Liver (tissue), 9 donors: ENCODE data around the gene PGGT1B. TPM values are rescaled to one million over a fixed set of nuclear protein-coding genes. Genes with fewer than 3 reads are reported as not detected.

ENCODE experiments used
- DNase-seq: peaks from one replicate; pipeline ENCODE4 v3.0.0-alpha.2; 2017; ENCODE audit warnings: low spot score
- H3K27ac ChIP-seq, 2 donors: one replicate each; pipeline ENCODE4 v1.7.0; 2013; ENCODE audit warnings: inconsistent platforms in 2 of 2, low read length in 2 of 2, control low read depth in 1 of 2, low read depth in 1 of 2, mild to moderate bottlenecking in 1 of 2
- H3K27me3 ChIP-seq, 4 donors: one replicate each; pipeline versions ENCODE4 v1.6.1 to v1.7.0; 2013; ENCODE audit warnings: low read length in 3 of 4, inconsistent platforms in 1 of 4, mild to moderate bottlenecking in 1 of 4, moderate library complexity in 1 of 4; ENCODE audit not compliant: control insufficient read depth in 4 of 4, insufficient read depth in 4 of 4
- H3K36me3 ChIP-seq, 4 donors: one replicate each; pipeline versions ENCODE4 v1.6.1 to v1.7.0; 2013; ENCODE audit warnings: low read length in 3 of 4, mild to moderate bottlenecking in 3 of 4, low read depth in 1 of 4, moderate library complexity in 1 of 4; ENCODE audit not compliant: control insufficient read depth in 4 of 4, insufficient read depth in 3 of 4
- H3K4me1 ChIP-seq, 4 donors: one replicate each; pipeline versions ENCODE4 v1.6.1 to v1.7.0; 2013; ENCODE audit warnings: low read length in 3 of 4, mild to moderate bottlenecking in 3 of 4, moderate library complexity in 1 of 4; ENCODE audit not compliant: control insufficient read depth in 4 of 4, insufficient read depth in 4 of 4
- H3K4me3 ChIP-seq, 3 donors: one replicate each; pipeline versions ENCODE4 v1.6.1 to v1.7.0; 2013; ENCODE audit warnings: low read length in 3 of 3, control low read depth in 1 of 3, low read depth in 1 of 3, mild to moderate bottlenecking in 1 of 3
- H3K9ac ChIP-seq, 2 donors: one replicate each; pipeline ENCODE4 v1.7.0; 2013; ENCODE audit warnings: low read length in 2 of 2, mild to moderate bottlenecking in 2 of 2, moderate library complexity in 2 of 2, control low read depth in 1 of 2, low read depth in 1 of 2
- H3K9me3 ChIP-seq, 4 donors: one replicate each; pipeline versions ENCODE4 v1.6.1 to v1.7.0; 2013; ENCODE audit warnings: low read length in 3 of 4; ENCODE audit not compliant: control insufficient read depth in 4 of 4
- ATF3 ChIP-seq: IDR thresholded peaks from 2 replicates; pipeline ENCODE4 v1.6.1; 2016; ENCODE audit warnings: antibody characterized with exemption
- EGR1 ChIP-seq, 2 donors: IDR thresholded peaks; 2 replicates each; pipeline ENCODE4 v1.6.1; 2016 to 2018; ENCODE audit warnings: antibody characterized with exemption in 2 of 2, low read depth in 2 of 2
- FOXA1 ChIP-seq: IDR thresholded peaks from 2 replicates; pipeline ENCODE4 v1.6.1; 2016; ENCODE audit warnings: antibody characterized with exemption
- FOXA2 ChIP-seq: IDR thresholded peaks from 2 replicates; pipeline ENCODE4 v1.6.1; 2016; ENCODE audit warnings: antibody characterized with exemption
- GABPA ChIP-seq, 2 donors: IDR thresholded peaks in 1 of 2; conservative IDR thresholded peaks in 1 of 2; 2 replicates each; pipeline ENCODE4 v1.6.1; 2016; ENCODE audit warnings: antibody characterized with exemption in 2 of 2, mild to moderate bottlenecking in 1 of 2, moderate library complexity in 1 of 2
- HNF4G ChIP-seq: IDR thresholded peaks from 2 replicates; pipeline ENCODE4 v1.6.1; 2016; ENCODE audit warnings: antibody characterized with exemption
- JUND ChIP-seq, 2 donors: IDR thresholded peaks; 2 replicates each; pipeline ENCODE4 v1.6.1; 2016; ENCODE audit warnings: antibody characterized with exemption in 2 of 2
- NR2F2 ChIP-seq: IDR thresholded peaks from 2 replicates; pipeline ENCODE4 v1.6.1; 2016; ENCODE audit warnings: antibody characterized with exemption
- RAD21 ChIP-seq, 2 donors: IDR thresholded peaks; 2 replicates each; pipeline ENCODE4 v1.6.1; 2016; ENCODE audit warnings: antibody characterized with exemption in 2 of 2, mild to moderate bottlenecking in 2 of 2
- RXRA ChIP-seq, 2 donors: IDR thresholded peaks; 2 replicates each; pipeline ENCODE4 v1.6.1; 2017 to 2018; ENCODE audit warnings: antibody characterized with exemption in 2 of 2, mild to moderate bottlenecking in 1 of 2
- SP1 ChIP-seq: IDR thresholded peaks from 2 replicates; pipeline ENCODE4 v1.6.1; 2018; ENCODE audit warnings: antibody characterized with exemption, mild to moderate bottlenecking
- TAF1 ChIP-seq: conservative IDR thresholded peaks from 2 replicates; pipeline ENCODE4 v1.6.1; 2016; ENCODE audit warnings: antibody characterized with exemption, mild to moderate bottlenecking
- YY1 ChIP-seq: IDR thresholded peaks from 2 replicates; pipeline ENCODE4 v1.6.1; 2016; ENCODE audit warnings: antibody characterized with exemption, mild to moderate bottlenecking
- ZBTB33 ChIP-seq: IDR thresholded peaks from 2 replicates; pipeline ENCODE4 v1.6.1; 2016; ENCODE audit warnings: antibody characterized with exemption
- WGBS: extraction: QIAGEN DNeasy Blood & Tissue Kit; methylation state at CpG from one replicate; pipeline ENCODE4 v1.1.7; 2013; 5-methylcytosine and 5-hydroxymethylcytosine counted together
- polyA plus RNA-seq, 2 donors: library from polyadenylated mRNA; stranded (reverse) in 1 of 2; unstranded in 1 of 2; fragments of 200-250 nt in 1 of 2; fragments of >200 nt in 1 of 2; fragmentation: Nextera tagmentation in 1 of 2; extraction: Ambion mirVana in 1 of 2; gene quantifications; one replicate each; pipeline versions ENCODE4 v1.2.1 to v1.2.3, GENCODE V29; 2013 to 2015
- total RNA-seq, 2 donors: library from RNA; depleted of rRNA; stranded (reverse); fragments of >200 nt; gene quantifications; one replicate each; pipeline ENCODE4 v1.2.3, GENCODE V29; 2014
- TF ChIP-seq, protein P1 (sequence below): IDR thresholded peaks from 2 replicates; pipeline ENCODE4 v1.6.1; 2016; ENCODE audit warnings: antibody characterized with exemption
- TF ChIP-seq, protein P2 (sequence below): IDR thresholded peaks from 2 replicates; pipeline ENCODE4 v1.6.1; 2016; ENCODE audit warnings: antibody characterized with exemption, mild to moderate bottlenecking
- TF ChIP-seq, protein P3 (sequence below): fragments of 150-350 bp; IDR thresholded peaks from 2 replicates; pipeline ENCODE4 v1.5.1; 2017; ENCODE audit warnings: improper control_type of control experiment, low read depth, low read length; ENCODE audit not compliant: missing input control
- donor health status: healthy.
- donor health status: healthy.
- donor health status: healthy.
- donor health status: healthy.
- donor health status: healthy.

PGGT1B gene
- total RNA-seq (10 to 100 TPM in 1 of 2 donors, 1 to 10 TPM in 1; 6.1 to 15.7 TPM), polyA plus RNA-seq (1 to 10 TPM; 4.9 to 5.1 TPM)

GRCh38 chr5:115262321-115263077 is at the start of gene PGGT1B:
PGGT1B (minus strand) TSS chr5:115262877; CDS start chr5:115262851, 26 bp downstream.
- WGBS = under 1% methylated on average over 50 of the region's 50 CpGs
- no peak for TF ChIP-seq EGR1 (IDR thresholded peaks at IDR 0.05; ENCODE audit: low read depth in 2 of 2)
- TF ChIP-seq FOXA2 = no peak
- TF ChIP-seq, protein P1, sequence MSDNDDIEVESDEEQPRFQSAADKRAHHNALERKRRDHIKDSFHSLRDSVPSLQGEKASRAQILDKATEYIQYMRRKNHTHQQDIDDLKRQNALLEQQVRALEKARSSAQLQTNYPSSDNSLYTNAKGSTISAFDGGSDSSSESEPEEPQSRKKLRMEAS = peak; percentile 60
- TF ChIP-seq, protein P2, sequence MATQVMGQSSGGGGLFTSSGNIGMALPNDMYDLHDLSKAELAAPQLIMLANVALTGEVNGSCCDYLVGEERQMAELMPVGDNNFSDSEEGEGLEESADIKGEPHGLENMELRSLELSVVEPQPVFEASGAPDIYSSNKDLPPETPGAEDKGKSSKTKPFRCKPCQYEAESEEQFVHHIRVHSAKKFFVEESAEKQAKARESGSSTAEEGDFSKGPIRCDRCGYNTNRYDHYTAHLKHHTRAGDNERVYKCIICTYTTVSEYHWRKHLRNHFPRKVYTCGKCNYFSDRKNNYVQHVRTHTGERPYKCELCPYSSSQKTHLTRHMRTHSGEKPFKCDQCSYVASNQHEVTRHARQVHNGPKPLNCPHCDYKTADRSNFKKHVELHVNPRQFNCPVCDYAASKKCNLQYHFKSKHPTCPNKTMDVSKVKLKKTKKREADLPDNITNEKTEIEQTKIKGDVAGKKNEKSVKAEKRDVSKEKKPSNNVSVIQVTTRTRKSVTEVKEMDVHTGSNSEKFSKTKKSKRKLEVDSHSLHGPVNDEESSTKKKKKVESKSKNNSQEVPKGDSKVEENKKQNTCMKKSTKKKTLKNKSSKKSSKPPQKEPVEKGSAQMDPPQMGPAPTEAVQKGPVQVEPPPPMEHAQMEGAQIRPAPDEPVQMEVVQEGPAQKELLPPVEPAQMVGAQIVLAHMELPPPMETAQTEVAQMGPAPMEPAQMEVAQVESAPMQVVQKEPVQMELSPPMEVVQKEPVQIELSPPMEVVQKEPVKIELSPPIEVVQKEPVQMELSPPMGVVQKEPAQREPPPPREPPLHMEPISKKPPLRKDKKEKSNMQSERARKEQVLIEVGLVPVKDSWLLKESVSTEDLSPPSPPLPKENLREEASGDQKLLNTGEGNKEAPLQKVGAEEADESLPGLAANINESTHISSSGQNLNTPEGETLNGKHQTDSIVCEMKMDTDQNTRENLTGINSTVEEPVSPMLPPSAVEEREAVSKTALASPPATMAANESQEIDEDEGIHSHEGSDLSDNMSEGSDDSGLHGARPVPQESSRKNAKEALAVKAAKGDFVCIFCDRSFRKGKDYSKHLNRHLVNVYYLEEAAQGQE = no peak
- TF ChIP-seq NR2F2 = peak; percentile 40
- TF ChIP-seq, protein P3, sequence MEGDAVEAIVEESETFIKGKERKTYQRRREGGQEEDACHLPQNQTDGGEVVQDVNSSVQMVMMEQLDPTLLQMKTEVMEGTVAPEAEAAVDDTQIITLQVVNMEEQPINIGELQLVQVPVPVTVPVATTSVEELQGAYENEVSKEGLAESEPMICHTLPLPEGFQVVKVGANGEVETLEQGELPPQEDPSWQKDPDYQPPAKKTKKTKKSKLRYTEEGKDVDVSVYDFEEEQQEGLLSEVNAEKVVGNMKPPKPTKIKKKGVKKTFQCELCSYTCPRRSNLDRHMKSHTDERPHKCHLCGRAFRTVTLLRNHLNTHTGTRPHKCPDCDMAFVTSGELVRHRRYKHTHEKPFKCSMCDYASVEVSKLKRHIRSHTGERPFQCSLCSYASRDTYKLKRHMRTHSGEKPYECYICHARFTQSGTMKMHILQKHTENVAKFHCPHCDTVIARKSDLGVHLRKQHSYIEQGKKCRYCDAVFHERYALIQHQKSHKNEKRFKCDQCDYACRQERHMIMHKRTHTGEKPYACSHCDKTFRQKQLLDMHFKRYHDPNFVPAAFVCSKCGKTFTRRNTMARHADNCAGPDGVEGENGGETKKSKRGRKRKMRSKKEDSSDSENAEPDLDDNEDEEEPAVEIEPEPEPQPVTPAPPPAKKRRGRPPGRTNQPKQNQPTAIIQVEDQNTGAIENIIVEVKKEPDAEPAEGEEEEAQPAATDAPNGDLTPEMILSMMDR = no peak
- TF ChIP-seq HNF4G = no peak
- peak in 1 of 2 donors; percentile 23 for TF ChIP-seq RAD21 (IDR thresholded peaks at IDR 0.05)
- peak; percentile 18 to 34 for TF ChIP-seq RXRA (IDR thresholded peaks at IDR 0.05)
- peak; percentile 80 to 94 for TF ChIP-seq GABPA (IDR thresholded peaks at IDR 0.05 in 1 of 2, conservative IDR thresholded peaks at IDR 0.05 in 1 of 2)
- TF ChIP-seq JUND (IDR thresholded peaks at IDR 0.05) = no peak
- TF ChIP-seq TAF1 = peak; percentile 78
- TF ChIP-seq YY1 = peak; percentile 98
- TF ChIP-seq ATF3 = no peak
- TF ChIP-seq ZBTB33 = no peak
- TF ChIP-seq FOXA1 = no peak
- TF ChIP-seq SP1 = peak; percentile 15
- Histone ChIP-seq H3K27me3 (no peaks in the 10 kb centered on the region), H3K9ac (peak within 1 kb of the TSS; percentile 77 to 85), H3K9me3 (peaks cover 0 to 2% (median 0%) of the 10 kb centered on the region in 4 donors), H3K36me3 (no peaks in the 10 kb centered on the region), H3K4me1 (peaks cover 4 to 27% (median 15%) of the 10 kb centered on the region in 4 donors), H3K4me3 (peak within 1 kb of the TSS; percentile 64 to 95 (median 78)), H3K27ac (peak within 1 kb of the TSS; percentile 66 to 81)
- DNase-seq = peak; percentile 70
